Tibial nerve (tissue), 4 donors: Measurements from ENCODE around the gene ZBTB7C. TPM values are rescaled to one million over a fixed set of nuclear protein-coding genes. Genes with fewer than 3 reads are reported as not detected.

Experiments used
- DNase-seq, 2 donors: peaks; one replicate each; pipeline ENCODE4 v3.0.0-alpha.2; 2019; ENCODE audit warnings: low spot score in 2 of 2
- H3K27ac ChIP-seq, 4 donors: fragments of 200-600 bp; sonication (generic) in 3 of 4; one replicate each; pipeline ENCODE4 v1.5.1; 2017 to 2019; ENCODE audit warnings: mild to moderate bottlenecking in 1 of 4
- H3K27me3 ChIP-seq, 2 donors: fragments of 200-600 bp; sonication (generic) in 1 of 2; one replicate each; pipeline versions ENCODE4 v1.5.1 to v1.6.0; 2017 to 2019
- H3K36me3 ChIP-seq, 3 donors: fragments of 200-600 bp; sonication (generic); one replicate each; pipeline ENCODE4 v1.5.1; 2018 to 2019
- H3K4me1 ChIP-seq, 4 donors: fragments of 200-600 bp; sonication (generic) in 3 of 4; one replicate each; pipeline ENCODE4 v1.5.1; 2017 to 2019
- H3K4me3 ChIP-seq, 4 donors: fragments of 200-600 bp; sonication (generic) in 3 of 4; one replicate each; pipeline ENCODE4 v1.5.1; 2017 to 2019; ENCODE audit warnings: mild to moderate bottlenecking in 1 of 4, moderate library complexity in 1 of 4
- H3K9me3 ChIP-seq, 4 donors: fragments of 200-600 bp; sonication (generic) in 3 of 4; one replicate each; pipeline ENCODE4 v1.5.1; 2017 to 2019
- CTCF ChIP-seq, 5 experiments: fragments of 200-600 bp in 3 of 5; fragments of 450-650 bp in 2 of 5; sonication (generic) in 3 of 5; IDR thresholded peaks; one replicate each; pipeline ENCODE4 v1.5.1; 2016 to 2019; ENCODE audit warnings: antibody characterized with exemption in 5 of 5, mild to moderate bottlenecking in 3 of 5, moderate library complexity in 2 of 5
- EP300 ChIP-seq, 2 donors: sonication (generic); formaldehyde crosslinking; IDR thresholded peaks; one replicate each; pipeline ENCODE4 v1.6.1; 2017; ENCODE audit warnings: antibody characterized with exemption in 2 of 2, mild to moderate bottlenecking in 1 of 2
- POLR2A ChIP-seq, 2 donors: fragments of 450-650 bp; IDR thresholded peaks; one replicate each; pipeline ENCODE4 v1.6.1; 2017; ENCODE audit warnings: antibody characterized with exemption in 2 of 2, mild to moderate bottlenecking in 2 of 2, moderate library complexity in 2 of 2
- WGBS, 2 donors: methylation state at CpG; one replicate each; pipeline ENCODE4 v1.1.5; 2018; 5-methylcytosine and 5-hydroxymethylcytosine counted together
- total RNA-seq, 4 donors: library from RNA; depleted of rRNA; stranded (reverse); fragments of >200 nt; gene quantifications; one replicate each; pipeline ENCODE4 v1.1.0, GENCODE V29; 2016

The ZBTB7C gene
- total RNA-seq, 4 donors from 2014 or later: 24.6 to 95.0 (median 75.3) TPM

DNA sequence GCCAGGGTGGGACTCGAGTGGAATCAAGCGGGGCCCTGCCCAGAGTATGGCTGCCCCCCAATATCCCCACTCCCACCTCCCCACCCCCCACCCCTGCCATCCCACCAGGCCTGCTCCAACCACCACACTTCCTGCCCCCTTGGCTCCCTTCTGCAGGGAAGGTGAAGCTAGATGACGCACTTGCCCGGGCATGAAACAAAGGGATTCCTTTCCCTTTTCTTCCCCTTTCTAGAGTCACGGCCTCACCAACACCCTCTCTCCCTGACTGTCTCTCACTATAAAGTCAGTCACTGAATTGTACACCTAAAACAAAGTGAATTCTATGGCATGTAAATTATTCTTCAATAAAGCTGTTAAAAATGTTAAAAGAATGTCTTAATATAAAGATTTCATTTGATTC lies 16.0 kb downstream of the ZBTB7C start:
- Histone ChIP-seq H3K9me3 (no peaks in the 10 kb centered on the region), H3K4me1 (peaks cover 0 to 72% (median 6%) of the 10 kb centered on the region in 4 donors), H3K27ac (peak overlapping the region in 2 of 4 donors; percentile 74 to 83), H3K36me3 (no peaks in the 10 kb centered on the region), H3K27me3 (no peaks in the 10 kb centered on the region), H3K4me3 (no peak overlapping the region)
- TF ChIP-seq CTCF (IDR thresholded peaks at IDR 0.05) (no peak), EP300 (IDR thresholded peaks at IDR 0.05) (no peak), POLR2A (IDR thresholded peaks at IDR 0.05) (no peak)
- WGBS, 2 donors: 65 to 68% methylated on average over 5 of the region's 5 CpGs
- no peak for DNase-seq

DNA sequence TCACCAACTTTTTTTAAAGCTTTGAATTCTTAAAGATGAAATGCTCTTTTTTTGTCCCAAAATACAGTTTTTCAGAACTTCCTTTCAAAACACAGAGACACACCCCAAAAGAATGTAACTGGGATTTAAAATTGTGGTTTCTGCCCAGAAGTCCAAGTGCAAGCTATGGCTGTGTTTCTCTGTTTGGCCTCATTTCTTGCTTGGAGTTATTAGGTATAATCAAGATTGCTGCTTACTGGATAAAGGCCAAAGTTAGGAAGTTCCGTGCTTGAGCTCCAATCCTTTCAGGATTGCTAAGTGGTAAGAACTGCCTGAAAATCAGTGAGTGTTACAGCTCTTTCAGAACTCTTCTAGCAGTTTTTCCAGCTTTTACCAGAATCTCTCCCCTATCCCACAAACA lies 16.9 kb downstream of the ZBTB7C start:
- H3K27me3 ChIP-seq: no peaks in the 10 kb centered on the region
- H3K36me3 ChIP-seq: no peaks in the 10 kb centered on the region
- H3K27ac ChIP-seq: peak overlapping the region in 2 of 4 donors; percentile 74 to 83
- H3K9me3 ChIP-seq: no peaks in the 10 kb centered on the region
- no peak overlapping the region for H3K4me3 ChIP-seq
- DNase-seq: no peak
- H3K4me1 ChIP-seq: peaks cover 0 to 71% (median 6%) of the 10 kb centered on the region in 4 donors
- TF ChIP-seq CTCF (IDR thresholded peaks at IDR 0.05) (no peak), EP300 (IDR thresholded peaks at IDR 0.05) (no peak)
- 31 to 43% methylated on average over 1 of the region's 1 CpG for WGBS, 2 donors

DNA sequence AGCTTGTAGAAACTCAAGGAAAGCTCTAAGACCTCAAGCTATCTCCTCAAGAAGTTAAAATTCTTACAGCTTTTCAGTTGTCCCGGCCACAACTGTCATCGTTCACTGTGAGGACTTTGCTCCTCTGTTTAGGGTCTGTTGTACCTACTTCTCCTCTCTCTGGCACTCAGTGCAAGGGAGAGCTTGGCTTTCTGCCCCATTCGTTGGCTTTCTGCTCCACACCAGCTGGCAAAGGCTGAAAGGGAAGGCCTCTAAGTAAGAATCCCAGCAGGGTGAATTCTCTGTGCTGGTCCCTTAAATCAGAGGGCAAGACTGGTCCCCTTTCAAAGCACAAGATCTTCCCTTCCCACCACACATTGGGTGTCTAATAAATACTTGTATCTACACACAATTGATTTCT lies 17.3 kb downstream of the ZBTB7C start:
- H3K36me3 ChIP-seq: no peaks in the 10 kb centered on the region
- H3K4me3 ChIP-seq: no peak overlapping the region
- no peaks in the 10 kb centered on the region for H3K9me3 ChIP-seq
- no peak for TF ChIP-seq EP300 (IDR thresholded peaks at IDR 0.05)
- TF ChIP-seq CTCF (IDR thresholded peaks at IDR 0.05): no peak
- no peak for TF ChIP-seq POLR2A (IDR thresholded peaks at IDR 0.05)
- no peaks in the 10 kb centered on the region for H3K27me3 ChIP-seq
- H3K4me1 ChIP-seq: peaks cover 0 to 67% (median 6%) of the 10 kb centered on the region in 4 donors
- WGBS, 2 donors: 36 to 50% methylated on average over 3 of the region's 3 CpGs
- peak overlapping the region in 3 of 4 donors; percentile 1 to 83 (median 74) for H3K27ac ChIP-seq
- DNase-seq: no peak

DNA sequence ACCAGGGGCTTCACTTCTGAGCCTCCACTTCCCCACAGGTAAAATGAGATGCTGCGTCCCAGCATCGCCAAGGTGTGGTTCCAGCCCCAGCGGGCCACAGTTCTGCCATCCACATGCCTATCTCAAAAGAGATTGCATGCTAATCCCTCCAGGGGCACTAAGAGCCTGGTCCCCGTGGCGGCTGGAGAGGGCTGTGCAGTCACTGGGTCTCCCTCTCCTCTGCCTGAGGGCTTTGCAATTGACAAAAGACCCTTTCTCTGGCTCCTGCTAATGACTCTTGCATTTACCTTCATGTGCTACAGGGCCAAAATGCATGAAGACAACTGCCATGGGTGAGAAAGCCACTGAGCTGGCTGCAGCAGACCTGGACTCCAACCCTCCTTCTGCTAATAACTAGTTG lies 18.5 kb downstream of the ZBTB7C start:
- no peak overlapping the region for H3K4me3 ChIP-seq

DNA sequence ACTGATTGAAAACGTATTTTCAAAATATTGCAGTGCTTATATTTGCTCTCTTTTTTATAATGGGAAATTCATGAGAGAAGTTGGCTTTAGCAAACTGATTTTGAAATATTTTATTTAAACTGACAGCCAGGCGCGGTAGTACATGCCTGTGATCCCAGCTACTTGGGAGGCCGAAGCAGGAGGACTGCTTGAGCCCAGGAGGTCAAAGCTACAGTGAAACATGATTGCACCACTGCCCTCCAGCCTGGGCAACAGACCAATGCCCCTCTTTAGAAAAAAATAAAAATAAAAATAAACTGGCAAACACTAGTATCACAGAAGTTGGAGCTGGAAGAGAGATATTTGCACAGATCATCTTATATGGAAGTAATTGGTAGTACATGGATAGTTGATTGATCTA lies 20.7 kb downstream of the ZBTB7C start:
- Histone ChIP-seq H3K27me3 (no peaks in the 10 kb centered on the region), H3K4me3 (no peak overlapping the region), H3K4me1 (peaks cover 0 to 66% (median 6%) of the 10 kb centered on the region in 4 donors), H3K27ac (peak overlapping the region in 3 of 4 donors; percentile 13 to 80 (median 75)), H3K36me3 (no peaks in the 10 kb centered on the region), H3K9me3 (no peaks in the 10 kb centered on the region)
- no peak for TF ChIP-seq POLR2A (IDR thresholded peaks at IDR 0.05)
- no peak for TF ChIP-seq CTCF (IDR thresholded peaks at IDR 0.05)
- TF ChIP-seq EP300 (IDR thresholded peaks at IDR 0.05): peak in 1 of 2 donors; percentile 60
- no peak for DNase-seq
- WGBS, 2 donors: 65 to 73% methylated on average over 4 of the region's 4 CpGs

More for the DNA sequence above, 18.5 kb downstream of the ZBTB7C start:
- no peaks in the 10 kb centered on the region for H3K27me3 ChIP-seq
- peaks cover 0 to 67% (median 6%) of the 10 kb centered on the region in 4 donors for H3K4me1 ChIP-seq
- no peak for TF ChIP-seq POLR2A (IDR thresholded peaks at IDR 0.05)
- TF ChIP-seq CTCF (IDR thresholded peaks at IDR 0.05): no peak
- no peak for TF ChIP-seq EP300 (IDR thresholded peaks at IDR 0.05)
- 78 to 82% methylated on average over 5 of the region's 5 CpGs for WGBS, 2 donors
- no peaks in the 10 kb centered on the region for H3K36me3 ChIP-seq
- peak overlapping the region in 2 of 4 donors; percentile 74 to 83 for H3K27ac ChIP-seq
- no peak for DNase-seq
- no peaks in the 10 kb centered on the region for H3K9me3 ChIP-seq
